HG03342 (cell line): ENCODE measurements around the gene MAGEE1.

Experiments
- ATAC-seq: cut with Tn5 transposase; IDR thresholded peaks from one replicate; pipeline ENCODE4 v1.9.1; 2021; ENCODE audit warnings: mild to moderate bottlenecking, moderate library complexity; ENCODE audit not compliant: unreplicated experiment

Gene MAGEE1, protein sequence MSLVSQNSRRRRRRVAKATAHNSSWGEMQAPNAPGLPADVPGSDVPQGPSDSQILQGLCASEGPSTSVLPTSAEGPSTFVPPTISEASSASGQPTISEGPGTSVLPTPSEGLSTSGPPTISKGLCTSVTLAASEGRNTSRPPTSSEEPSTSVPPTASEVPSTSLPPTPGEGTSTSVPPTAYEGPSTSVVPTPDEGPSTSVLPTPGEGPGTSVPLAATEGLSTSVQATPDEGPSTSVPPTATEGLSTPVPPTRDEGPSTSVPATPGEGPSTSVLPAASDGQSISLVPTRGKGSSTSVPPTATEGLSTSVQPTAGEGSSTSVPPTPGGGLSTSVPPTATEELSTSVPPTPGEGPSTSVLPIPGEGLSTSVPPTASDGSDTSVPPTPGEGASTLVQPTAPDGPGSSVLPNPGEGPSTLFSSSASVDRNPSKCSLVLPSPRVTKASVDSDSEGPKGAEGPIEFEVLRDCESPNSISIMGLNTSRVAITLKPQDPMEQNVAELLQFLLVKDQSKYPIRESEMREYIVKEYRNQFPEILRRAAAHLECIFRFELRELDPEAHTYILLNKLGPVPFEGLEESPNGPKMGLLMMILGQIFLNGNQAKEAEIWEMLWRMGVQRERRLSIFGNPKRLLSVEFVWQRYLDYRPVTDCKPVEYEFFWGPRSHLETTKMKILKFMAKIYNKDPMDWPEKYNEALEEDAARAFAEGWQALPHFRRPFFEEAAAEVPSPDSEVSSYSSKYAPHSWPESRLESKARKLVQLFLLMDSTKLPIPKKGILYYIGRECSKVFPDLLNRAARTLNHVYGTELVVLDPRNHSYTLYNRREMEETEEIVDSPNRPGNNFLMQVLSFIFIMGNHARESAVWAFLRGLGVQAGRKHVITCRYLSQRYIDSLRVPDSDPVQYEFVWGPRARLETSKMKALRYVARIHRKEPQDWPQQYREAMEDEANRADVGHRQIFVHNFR

DNA sequence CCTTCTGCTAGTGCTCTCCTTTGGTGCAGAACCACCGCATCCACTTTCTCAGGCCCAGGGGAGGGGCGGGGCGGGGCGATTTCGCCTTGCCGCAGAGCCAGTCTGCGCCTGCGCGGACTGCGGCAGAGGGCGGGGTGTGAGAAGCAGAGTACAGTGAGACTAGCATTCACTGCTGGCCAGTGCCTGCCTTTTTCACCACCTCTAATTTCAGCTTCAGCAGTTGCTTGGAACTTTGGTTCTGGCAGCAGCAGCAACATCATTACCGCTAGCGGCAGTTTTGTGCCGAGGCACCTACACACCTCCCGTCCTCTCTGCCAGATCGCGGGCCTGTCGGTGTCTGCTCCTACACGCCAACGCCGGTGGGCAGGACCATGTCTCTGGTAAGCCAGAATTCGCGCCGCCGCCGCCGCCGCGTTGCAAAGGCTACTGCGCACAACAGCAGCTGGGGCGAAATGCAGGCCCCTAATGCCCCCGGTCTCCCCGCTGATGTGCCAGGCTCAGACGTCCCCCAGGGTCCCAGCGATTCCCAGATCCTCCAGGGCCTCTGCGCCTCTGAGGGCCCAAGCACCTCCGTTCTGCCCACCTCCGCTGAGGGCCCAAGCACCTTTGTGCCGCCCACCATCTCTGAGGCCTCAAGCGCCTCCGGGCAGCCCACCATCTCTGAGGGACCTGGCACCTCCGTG, at the start of gene MAGEE1:
Gene MAGEE1 (plus strand): TSS at position 151 of the 683 bp plus-strand sequence. CDS start 221 bp downstream, at position 372.
- peak; percentile 86 for ATAC-seq

DNA sequence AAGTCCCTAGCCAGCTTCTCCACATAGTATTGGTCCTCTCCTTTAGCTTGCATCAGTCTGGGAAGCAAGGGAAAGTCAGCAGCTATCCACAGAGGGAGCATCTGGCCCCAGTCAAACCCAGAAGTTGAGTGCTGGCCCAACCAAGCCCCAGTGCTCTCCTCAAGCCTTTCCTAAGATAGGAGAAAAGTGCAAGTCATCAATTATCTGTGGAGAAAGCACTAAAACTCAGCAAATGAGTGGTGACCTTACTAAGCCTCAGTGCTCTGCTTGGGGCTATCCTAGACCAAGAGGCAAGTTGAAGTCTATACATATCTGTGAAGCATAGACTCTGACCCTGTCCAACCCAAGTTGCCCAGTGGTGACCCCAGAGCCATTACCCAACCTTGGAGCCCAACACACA, 28.5 kb upstream of the MAGEE1 start:
- ATAC-seq = no peak

DNA sequence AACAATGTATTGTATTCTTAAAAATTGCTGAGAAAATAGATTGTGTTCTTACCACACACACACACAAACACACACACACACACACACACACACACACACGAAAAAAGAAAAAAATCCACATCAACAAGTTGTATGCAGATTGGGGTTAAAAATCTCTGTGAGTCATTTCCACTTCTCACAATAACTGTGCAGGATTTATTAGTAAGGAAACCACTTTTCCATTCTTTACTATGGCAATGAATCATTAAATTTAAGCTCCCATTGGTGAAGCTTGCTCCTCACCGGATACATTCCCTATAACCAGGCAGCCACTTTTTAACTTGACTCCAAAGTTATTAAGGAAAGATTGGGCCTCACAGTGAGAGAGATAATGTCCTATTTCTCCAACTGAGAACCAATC, 19.7 kb upstream of the MAGEE1 start:
- no peak for ATAC-seq

DNA sequence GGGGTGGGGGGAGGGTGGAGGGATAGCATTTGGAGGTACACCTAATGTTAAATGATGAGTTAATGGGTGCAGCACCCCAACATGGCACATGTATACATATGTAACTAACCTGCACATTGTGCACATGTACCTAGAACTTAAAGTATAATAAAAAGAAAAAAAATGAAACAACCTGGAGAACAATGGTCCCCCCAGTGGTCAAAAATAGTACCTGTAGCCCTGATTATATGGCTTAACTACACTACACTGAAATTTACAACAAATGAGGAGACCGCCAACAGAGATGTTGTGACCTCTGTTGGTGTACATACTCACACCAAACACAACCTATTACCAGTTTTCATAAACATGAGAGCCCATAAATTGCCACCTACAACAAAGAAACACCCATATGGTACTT, 7.3 kb upstream of the MAGEE1 start:
- ATAC-seq = peak; percentile 74

DNA sequence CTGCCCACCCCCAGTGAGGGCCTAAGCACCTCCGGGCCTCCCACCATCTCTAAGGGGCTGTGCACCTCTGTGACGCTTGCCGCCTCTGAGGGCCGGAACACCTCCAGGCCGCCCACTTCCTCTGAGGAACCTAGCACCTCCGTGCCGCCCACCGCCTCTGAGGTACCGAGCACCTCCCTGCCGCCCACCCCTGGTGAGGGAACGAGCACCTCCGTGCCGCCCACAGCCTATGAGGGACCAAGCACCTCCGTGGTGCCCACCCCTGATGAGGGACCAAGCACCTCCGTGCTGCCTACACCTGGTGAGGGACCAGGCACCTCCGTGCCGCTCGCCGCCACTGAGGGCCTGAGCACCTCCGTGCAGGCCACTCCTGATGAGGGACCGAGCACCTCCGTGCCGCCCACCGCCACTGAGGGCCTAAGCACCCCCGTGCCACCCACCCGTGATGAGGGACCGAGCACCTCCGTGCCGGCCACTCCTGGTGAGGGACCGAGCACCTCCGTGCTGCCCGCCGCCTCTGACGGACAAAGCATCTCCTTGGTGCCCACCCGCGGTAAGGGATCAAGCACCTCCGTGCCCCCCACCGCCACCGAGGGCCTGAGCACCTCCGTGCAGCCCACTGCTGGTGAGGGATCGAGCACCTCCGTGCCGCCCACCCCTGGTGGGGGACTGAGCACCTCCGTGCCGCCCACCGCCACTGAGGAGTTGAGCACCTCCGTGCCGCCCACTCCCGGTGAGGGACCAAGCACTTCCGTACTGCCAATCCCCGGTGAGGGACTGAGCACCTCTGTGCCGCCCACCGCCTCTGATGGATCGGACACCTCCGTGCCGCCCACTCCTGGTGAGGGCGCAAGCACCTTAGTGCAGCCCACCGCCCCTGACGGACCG, 977 bp downstream of the MAGEE1 start:
- peak; percentile 40 for ATAC-seq

DNA sequence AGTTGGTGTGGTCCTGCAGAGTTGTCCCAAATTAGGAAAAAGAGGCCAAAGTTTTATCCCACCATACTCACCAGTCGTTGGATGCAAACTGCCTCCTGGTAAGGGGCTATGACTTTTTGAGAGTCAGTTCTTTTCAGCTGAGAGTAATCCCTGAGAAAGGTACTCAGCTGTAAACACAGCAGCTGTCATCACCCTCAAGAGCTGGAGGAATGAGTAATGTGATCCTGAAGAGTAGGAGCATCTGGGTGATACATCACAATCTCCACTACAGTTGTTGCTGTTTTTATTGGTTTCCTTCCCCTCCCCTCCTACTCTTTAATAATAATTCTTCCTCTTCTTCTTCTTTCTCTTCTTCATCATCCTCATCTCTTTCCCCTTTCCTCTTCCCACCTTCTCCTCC, 5.7 kb downstream of the MAGEE1 start:
- ATAC-seq = no peak

DNA sequence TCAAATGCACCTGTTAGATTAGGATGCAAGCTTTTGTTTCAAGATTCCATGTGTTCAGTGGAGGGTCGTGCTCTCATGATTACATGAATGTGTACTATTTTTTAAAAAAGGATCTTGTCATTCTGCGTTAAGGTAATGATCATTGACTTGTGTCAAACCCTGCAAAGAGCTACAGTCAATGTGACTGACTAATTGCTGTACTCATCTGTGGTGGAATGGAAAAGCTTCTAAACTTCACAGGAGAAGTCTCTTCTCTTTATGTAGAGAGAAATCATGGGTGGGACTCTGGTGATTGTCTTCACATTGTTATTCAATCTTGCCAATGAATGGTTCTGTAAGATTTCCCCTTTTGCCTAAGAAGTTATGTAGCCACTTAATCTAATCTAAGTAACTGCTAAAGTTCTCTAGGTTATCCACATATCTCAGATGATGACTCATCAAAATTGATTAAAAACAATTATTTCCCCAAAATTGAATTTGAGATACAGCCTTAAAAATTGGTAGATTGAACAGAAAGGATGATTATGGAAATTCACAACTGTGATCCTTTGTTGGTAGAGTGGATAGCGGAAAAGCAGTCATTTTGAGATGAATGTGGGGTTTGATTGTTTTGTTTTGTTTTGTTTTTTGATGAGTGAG, 6.7 kb downstream of the MAGEE1 start:
- ATAC-seq = no peak

DNA sequence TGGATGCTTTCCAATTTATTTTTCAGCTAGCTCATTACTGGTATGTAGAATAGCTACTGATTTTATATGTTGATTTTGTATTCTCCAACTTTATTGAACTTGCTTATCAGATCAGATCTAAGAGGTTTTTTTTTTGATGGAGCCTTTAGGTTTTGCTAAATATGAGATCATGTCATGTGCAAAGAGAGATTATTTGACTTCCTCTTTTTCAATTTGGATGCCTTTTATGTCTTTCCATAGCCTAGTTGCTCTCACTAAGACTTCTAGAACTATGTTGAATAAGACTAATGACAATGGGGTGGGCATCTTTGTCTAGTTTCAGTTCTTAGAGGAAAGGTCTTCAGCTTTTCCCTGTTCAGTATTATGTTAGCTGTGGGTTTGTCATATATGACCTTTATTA, 11.7 kb downstream of the MAGEE1 start:
- no peak for ATAC-seq

DNA sequence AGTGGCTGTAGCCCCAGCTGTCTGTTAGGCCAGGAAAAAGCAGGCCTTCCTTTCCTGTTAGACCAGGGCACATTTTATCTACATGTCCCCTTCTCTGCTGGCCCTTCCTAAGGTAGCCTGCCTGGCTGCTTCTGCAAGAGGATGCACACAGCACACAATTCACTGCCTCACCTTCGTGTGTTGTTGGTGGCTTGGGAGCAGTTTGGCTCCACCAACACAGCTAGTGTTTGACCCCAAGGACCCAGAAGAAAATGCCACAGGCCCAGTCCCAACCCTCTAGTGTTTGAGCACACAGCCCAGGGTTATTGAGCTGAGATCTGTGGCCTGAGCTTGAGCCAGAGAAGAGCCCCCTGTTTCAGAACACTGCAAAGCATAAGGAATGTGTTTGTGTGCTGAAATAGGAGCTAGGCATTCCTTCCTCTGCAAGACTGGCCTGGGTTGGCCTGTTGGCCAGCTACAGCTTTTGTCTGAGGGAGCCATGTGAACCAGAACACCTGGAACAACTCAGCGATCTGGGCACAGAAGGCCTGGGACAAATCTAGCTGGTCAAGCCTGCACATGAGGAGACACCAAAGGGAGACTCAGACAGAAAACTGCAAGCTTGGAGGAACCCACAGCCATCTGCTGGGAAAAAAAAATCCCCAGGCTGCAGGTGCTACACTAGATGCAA, 26.4 kb downstream of the MAGEE1 start:
- ATAC-seq = no peak

DNA sequence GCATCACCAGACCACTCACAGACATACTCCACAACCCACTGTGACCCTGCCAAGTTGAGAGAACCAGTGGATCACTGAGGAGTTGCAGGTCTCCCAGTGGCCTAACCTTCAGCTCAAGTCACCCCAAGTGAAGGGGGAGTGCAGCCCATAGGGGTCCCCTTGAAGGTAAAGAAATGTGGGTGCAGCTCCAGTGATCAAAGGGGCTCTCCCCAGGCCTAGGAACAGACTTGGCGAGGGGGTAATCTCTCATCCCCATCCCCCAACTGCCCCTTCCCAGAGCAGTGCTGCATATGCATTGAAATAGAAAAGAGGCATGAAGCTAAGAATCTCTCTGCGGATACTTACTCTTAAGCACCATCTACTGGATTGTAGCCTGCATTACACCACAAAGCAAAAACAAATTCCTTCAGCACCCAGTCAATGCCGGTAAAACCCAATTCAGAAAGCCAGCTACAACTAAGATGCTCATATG, 27.0 kb downstream of the MAGEE1 start:
- ATAC-seq = peak; percentile 84

DNA sequence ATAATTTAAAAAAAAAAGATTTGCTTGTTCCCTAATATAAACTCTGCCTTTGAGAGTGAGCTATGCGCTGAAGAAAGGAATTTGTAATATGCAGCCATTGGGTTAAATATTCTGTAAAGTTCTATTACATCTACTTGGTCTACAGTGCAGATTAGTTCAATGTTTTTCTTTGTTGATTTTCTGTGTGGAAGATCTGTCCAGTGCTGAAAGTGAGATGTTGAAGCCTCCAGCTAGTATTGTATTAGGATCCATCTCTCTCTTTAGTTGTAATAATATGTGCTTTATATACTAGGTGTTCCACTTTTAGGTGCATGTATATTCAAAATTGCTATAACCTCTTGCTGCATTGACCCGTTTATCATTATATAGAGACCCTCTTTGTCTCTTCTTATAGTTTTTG, 49.8 kb downstream of the MAGEE1 start:
- no peak for ATAC-seq
